Duodenal mucosa (tissue), 2 donors: ENCODE measurements around the gene ACBD4.

ENCODE experiments used
- H3K27ac ChIP-seq: one replicate; pipeline ENCODE4 v1.7.0; 2013; ENCODE audit warnings: low read depth, low read length
- H3K27me3 ChIP-seq, 2 donors: one replicate each; pipeline ENCODE4 v1.7.0; 2013; ENCODE audit warnings: low read length in 2 of 2, control low read depth in 1 of 2; ENCODE audit not compliant: insufficient read depth in 2 of 2, control insufficient read depth in 1 of 2
- H3K36me3 ChIP-seq, 2 donors: one replicate each; pipeline ENCODE4 v1.7.0; 2013; ENCODE audit warnings: low read length in 2 of 2, control low read depth in 1 of 2; ENCODE audit not compliant: insufficient read depth in 2 of 2, control insufficient read depth in 1 of 2
- H3K4me1 ChIP-seq, 2 donors: one replicate each; pipeline ENCODE4 v1.7.0; 2013; ENCODE audit warnings: low read length in 2 of 2, control low read depth in 1 of 2; ENCODE audit not compliant: insufficient read depth in 2 of 2, control insufficient read depth in 1 of 2
- H3K4me3 ChIP-seq, 2 donors: one replicate each; pipeline ENCODE4 v1.7.0; 2013; ENCODE audit warnings: low read length in 2 of 2, low read depth in 1 of 2
- H3K9ac ChIP-seq, 2 donors: one replicate each; pipeline ENCODE4 v1.7.0; 2013; ENCODE audit warnings: low read length in 2 of 2, low read depth in 1 of 2
- H3K9me3 ChIP-seq, 2 donors: one replicate each; pipeline ENCODE4 v1.7.0; 2013; ENCODE audit warnings: low read length in 2 of 2, control low read depth in 1 of 2; ENCODE audit not compliant: control insufficient read depth in 1 of 2

The ACBD4 gene

DNA sequence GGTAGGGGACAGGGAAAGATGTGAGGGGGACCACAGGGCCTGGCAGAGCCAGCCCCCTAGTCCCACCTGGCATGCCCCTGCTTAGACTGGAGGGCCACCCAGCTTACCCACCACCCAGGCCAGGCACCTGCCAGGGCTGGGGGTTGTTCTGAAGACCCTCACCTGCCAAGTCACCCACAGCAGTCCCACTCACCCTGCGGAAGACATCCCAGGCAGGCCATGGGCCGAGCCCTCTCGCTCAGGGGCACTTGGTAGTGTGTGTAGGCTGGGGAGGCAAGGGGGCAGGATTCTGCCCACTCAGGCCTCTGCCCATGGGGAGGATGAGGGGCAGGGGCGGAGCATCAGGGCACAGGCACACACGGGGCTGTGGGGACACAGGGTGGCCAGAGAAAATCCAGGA lies 7.2 kb upstream of the ACBD4 start:
- H3K9me3 ChIP-seq: no peaks in the 10 kb centered on the region
- peak overlapping the region in 1 of 2 donors; percentile 21 for H3K4me3 ChIP-seq
- H3K9ac ChIP-seq: peak overlapping the region in 1 of 2 donors; percentile 18
- no peak overlapping the region for H3K27ac ChIP-seq
- no peaks in the 10 kb centered on the region for H3K27me3 ChIP-seq
- H3K36me3 ChIP-seq: no peaks in the 10 kb centered on the region
- peaks cover 59 to 66% of the 10 kb centered on the region in 2 donors for H3K4me1 ChIP-seq

DNA sequence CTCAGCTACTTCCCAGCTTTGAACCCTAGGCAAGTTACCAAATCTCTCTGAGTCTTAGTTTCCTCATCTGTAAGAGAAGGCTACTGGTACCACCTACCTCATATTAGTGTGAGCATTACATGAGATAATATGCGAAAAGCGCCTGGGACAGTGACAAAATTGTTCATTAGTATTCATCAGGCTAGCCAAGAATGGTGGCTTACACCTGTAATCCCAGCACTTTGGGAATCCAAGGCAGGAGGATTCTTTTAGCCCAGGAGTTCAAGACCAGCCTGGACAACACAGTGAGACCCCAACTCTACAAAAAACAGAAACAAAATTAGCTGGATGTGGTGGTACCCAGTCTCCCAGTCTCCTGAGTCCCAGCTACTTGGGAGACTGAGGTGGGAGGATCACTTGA lies 6.5 kb upstream of the ACBD4 start:
- no peak overlapping the region for H3K9ac ChIP-seq
- peaks cover 52 to 61% of the 10 kb centered on the region in 2 donors for H3K4me1 ChIP-seq
- no peak overlapping the region for H3K4me3 ChIP-seq
- no peaks in the 10 kb centered on the region for H3K36me3 ChIP-seq
- no peaks in the 10 kb centered on the region for H3K9me3 ChIP-seq
- no peaks in the 10 kb centered on the region for H3K27me3 ChIP-seq
- H3K27ac ChIP-seq: no peak overlapping the region

DNA sequence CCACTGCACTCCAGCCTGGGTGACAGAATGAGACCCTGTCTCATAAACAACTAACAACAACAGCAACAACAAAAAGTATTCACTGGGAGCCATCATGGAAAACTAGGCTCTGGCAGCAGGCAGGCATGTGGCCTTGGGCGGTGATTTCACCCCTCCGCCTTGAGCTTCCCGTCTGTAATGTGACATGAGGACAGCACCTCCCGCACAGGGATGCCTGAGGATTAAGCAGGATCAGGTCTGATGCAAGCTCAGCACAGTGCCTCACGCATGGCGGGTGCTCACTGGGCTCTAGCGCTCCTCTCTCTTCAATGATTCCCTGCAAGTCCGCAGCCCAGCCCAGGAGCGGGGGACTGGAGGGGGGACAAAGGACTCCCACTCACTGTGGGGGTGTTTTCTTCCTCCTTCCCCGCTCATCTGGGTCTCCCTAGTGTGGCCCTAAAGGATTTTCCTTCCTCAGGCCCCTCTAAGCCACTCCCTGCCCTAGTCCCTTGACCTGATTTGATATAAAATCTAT lies 6.0 kb upstream of the ACBD4 start:
- peaks cover 47 to 56% of the 10 kb centered on the region in 2 donors for H3K4me1 ChIP-seq
- H3K9me3 ChIP-seq: no peaks in the 10 kb centered on the region
- H3K9ac ChIP-seq: no peak overlapping the region
- no peaks in the 10 kb centered on the region for H3K36me3 ChIP-seq
- no peak overlapping the region for H3K27ac ChIP-seq
- H3K4me3 ChIP-seq: no peak overlapping the region
- no peaks in the 10 kb centered on the region for H3K27me3 ChIP-seq

DNA sequence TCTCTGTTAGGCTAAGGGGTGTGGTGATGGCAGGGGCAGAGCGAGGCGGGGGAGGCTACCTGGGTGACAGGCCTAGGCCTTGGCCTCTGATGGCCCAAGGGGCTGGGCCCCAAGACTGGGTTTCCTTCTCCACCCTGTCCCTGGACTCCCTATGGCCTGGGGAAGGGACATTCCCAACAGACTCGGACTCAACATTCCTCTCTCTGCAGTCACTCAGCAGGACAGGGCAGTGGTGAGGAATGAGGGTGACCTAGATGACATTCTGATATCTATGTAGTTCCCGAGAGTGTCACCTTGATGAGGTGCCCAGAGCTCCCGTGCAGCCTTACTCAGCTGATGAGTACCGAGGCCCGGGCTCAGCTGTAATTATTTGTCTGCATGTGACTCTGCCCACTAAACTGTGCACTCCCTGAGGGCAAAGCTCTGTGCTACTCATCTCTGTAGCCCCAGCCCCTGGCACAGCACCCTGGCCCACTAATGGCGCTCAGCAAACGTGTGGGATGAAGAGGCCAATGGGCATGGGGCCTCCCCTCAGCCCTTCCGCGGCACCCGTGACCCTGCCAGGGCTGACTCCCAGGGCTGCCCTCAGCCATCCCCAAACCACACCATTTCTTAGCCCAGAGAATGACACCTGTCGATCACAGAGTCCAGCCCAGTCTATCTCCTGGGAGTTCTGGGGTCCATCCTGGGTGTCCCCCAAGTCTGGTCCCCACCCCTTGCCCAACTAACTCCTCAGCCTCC lies 5.4 kb upstream of the ACBD4 start:
- no peak overlapping the region for H3K4me3 ChIP-seq
- no peaks in the 10 kb centered on the region for H3K36me3 ChIP-seq
- H3K9me3 ChIP-seq: no peaks in the 10 kb centered on the region
- no peak overlapping the region for H3K27ac ChIP-seq
- H3K9ac ChIP-seq: no peak overlapping the region
- peaks cover 45 to 53% of the 10 kb centered on the region in 2 donors for H3K4me1 ChIP-seq
- no peaks in the 10 kb centered on the region for H3K27me3 ChIP-seq

DNA sequence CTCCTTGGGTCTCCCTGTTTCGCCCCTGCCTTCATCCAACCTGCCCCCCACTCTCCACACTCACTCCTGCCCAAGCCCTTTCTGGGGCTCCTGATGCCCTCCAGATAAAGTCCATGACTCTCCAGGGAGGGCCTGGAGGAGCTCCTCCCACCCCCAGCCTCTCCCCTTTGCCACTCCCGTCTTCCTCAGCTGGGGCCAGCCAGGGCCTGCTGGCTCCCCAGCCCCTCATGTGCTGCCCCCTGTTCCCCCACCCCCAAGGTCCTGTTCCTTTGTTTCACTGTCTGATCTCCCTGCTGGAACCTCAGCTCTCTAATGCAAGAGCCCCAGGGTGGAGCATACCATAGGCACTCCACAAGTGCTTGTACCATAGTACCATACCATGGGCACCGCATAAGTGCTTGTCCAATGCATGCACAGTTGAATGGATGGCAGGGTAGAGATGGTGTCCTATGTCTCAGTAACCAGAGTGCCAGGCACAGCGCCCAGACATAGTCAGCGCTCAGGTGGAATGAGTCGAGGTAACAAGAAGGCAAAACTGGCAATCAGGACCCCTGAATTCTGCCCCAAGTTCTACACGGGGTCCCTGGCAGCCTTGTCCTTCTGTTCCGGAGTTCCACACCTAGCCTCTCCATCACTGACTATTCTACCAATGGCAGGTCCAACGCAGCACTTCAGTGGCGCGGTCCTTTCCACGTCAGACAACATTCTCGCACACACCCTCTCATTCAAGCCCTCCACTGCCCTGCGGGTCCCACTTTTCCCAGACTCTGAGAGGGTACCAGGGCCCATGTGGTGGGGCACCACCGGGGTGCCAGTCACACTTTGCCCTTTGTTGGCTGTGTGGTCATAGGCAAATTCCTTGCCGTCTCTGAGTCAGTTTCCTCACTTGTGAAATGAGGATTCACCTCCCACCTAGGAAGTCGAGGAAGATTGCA lies 4.5 kb upstream of the ACBD4 start:
- H3K9me3 ChIP-seq: no peaks in the 10 kb centered on the region
- H3K36me3 ChIP-seq: no peaks in the 10 kb centered on the region
- peaks cover 48 to 56% of the 10 kb centered on the region in 2 donors for H3K4me1 ChIP-seq
- peak overlapping the region in 1 of 2 donors; percentile 53 for H3K4me3 ChIP-seq
- no peak overlapping the region for H3K27ac ChIP-seq
- H3K27me3 ChIP-seq: no peaks in the 10 kb centered on the region
- H3K9ac ChIP-seq: peak overlapping the region in 1 of 2 donors; percentile 1

DNA sequence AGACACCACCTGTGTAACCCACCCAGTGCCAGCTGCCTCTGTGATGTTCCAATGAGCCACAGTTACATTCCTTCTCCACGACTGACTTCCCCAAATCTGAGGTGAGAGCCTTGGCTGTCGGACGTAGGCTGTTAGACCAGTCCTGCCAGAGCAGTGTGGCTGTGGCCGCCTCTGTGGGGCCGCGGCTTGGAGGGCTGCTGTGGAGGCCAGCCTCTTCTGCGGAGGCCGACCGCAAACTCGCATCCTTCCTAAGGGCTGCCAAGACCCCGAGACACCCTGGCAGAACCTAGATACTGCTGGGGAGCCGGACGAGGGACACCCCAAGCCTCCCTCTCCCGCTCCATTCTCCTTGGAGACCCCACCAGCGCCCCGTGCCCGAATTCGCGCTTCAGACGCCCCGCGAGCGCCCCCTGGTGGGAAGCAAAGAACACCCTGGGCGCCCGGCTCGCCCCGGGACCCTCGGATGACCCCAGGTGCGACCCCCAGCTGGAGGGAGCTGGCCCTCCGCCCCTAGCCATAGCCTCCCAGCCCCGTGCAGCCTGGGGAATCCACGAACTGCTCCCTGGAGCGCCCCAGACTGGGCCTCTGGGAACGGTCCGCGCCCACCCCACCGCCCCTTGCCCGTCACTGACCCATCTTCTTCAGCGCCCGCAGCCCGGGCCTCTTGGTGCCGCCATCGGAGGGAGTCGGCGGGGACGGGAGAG lies 3.7 kb upstream of the ACBD4 start:
- Histone ChIP-seq H3K27me3 (no peaks in the 10 kb centered on the region), H3K9ac (peak overlapping the region; percentile 46 to 51), H3K36me3 (no peaks in the 10 kb centered on the region), H3K4me1 (peaks cover 56 to 64% of the 10 kb centered on the region in 2 donors), H3K27ac (no peak overlapping the region), H3K9me3 (no peaks in the 10 kb centered on the region), H3K4me3 (peak overlapping the region; percentile 53 to 62)

DNA sequence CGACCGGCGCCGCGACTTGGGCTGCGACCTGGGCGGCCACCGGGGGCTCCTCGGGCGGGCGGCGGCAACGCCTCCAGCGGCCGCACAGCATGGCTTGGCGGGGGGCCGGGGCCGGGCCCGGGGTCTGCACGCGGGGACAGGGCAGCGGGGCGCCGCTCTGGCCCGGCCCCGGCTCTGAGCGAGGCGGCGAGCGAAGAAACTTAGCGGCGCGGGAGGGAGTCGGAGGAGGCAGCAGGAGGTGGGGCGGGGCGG lies 3.2 kb upstream of the ACBD4 start, which contains the start of gene PLCD3:
TSS of gene PLCD3 (minus strand) at position 196 of the 252 bp plus-strand sequence. CDS start at position 91, 105 bp downstream.
- no peaks in the 10 kb centered on the region for H3K27me3 ChIP-seq
- H3K4me3 ChIP-seq: peak within 1 kb of the TSS; percentile 87 to 89
- peak within 1 kb of the TSS; percentile 84 to 95 for H3K9ac ChIP-seq
- H3K27ac ChIP-seq: peak within 1 kb of the TSS; percentile 94
- peaks cover 56 to 65% of the 10 kb centered on the region in 2 donors for H3K4me1 ChIP-seq
- no peaks in the 10 kb centered on the region for H3K36me3 ChIP-seq
- no peaks in the 10 kb centered on the region for H3K9me3 ChIP-seq

DNA sequence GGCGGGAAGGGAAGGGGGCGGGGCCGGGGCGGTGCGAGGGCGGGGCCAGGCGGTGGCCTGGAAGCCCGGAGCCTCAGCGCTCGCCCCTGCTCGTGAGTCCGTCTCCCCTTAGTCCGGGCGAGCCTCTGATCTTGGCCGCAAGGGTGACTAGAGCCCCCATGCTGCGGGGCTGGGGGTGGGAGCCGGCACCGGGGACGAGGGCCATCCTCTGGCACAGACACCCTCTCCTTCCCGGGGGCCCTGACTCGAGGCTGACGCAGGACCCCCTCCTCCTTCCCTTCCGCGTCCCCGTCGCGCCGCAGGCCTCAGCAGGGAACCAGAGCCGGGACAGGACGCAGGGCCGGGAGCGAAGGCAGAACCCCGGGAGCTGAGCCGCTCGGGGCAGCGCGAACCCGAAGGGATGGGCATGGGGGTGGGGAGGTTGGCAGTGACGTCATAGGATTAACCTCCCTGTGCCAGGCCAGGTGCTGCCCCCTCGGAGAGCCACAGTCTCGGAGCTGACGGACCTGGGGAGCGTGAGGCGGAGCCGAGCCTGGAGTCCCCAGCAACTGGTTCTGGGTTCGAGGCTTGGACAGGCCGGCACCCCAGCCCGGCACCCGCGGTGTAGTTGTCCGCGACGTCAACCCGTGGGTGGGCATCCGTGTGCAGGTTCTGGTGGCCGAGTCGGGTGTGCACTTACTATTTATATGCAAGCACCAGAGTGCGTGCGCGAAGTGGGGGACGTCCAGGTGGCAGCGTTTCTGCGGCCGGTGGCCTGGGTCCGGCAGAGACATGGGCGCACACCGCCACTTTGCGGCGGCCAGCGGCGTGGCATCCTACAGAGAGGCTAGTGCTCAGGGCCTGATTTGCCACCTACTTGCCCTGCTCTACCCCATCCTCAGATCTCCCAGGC lies 2.7 kb upstream of the ACBD4 start:
- Histone ChIP-seq H3K27ac (peak overlapping the region; percentile 94), H3K9ac (peak overlapping the region; percentile 84 to 95), H3K4me3 (peak overlapping the region; percentile 87 to 89), H3K9me3 (no peaks in the 10 kb centered on the region), H3K36me3 (no peaks in the 10 kb centered on the region), H3K4me1 (peaks cover 56 to 59% of the 10 kb centered on the region in 2 donors), H3K27me3 (no peaks in the 10 kb centered on the region)
